Measurements from ENCODE around the gene DHX29.

Gene DHX29

GRCh38 chr5:55220433-55221185 lies 86.9 kb downstream of the DHX29 start:
- Mint-ChIP-seq H3K4me3 (peak overlapping the region; percentile 81), H3K9me3 (peaks cover 3 to 5% of the 10 kb centered on the region in 2 donors), H3K27ac (peak overlapping the region; percentile 80), H3K4me1 (peaks cover 16 to 41% of the 10 kb centered on the region in 2 donors), H3K36me3 (no peaks in the 10 kb centered on the region), H3K27me3 (peaks cover 61 to 78% of the 10 kb centered on the region in 2 donors)
- ATAC-seq (replicated peaks) (peak; percentile 27 to 64), DNase-seq (no peak)

GRCh38 chr5:55219770-55220169 lies 87.7 kb downstream of the DHX29 start:
- peaks cover 3 to 5% of the 10 kb centered on the region in 2 donors for H3K9me3 Mint-ChIP-seq
- H3K36me3 Mint-ChIP-seq = no peaks in the 10 kb centered on the region
- no peak overlapping the region for H3K27ac Mint-ChIP-seq
- ATAC-seq (replicated peaks) (no peak), DNase-seq (no peak)
- H3K27me3 Mint-ChIP-seq = peaks cover 57 to 75% of the 10 kb centered on the region in 2 donors
- peaks cover 16 to 41% of the 10 kb centered on the region in 2 donors for H3K4me1 Mint-ChIP-seq
- H3K4me3 Mint-ChIP-seq = peak overlapping the region in 1 of 2 donors; percentile 81

- peaks cover 15 to 35% of the 10 kb centered on the region in 2 donors for H3K4me1 Mint-ChIP-seq
- ATAC-seq (replicated peaks) (no peak), DNase-seq (no peak)
- H3K4me3 Mint-ChIP-seq = no peak overlapping the region
- H3K36me3 Mint-ChIP-seq = no peaks in the 10 kb centered on the region
- H3K27ac Mint-ChIP-seq = no peak overlapping the region
- peaks cover 3 to 5% of the 10 kb centered on the region in 2 donors for H3K9me3 Mint-ChIP-seq
- H3K27me3 Mint-ChIP-seq = peaks cover 49 to 67% of the 10 kb centered on the region in 2 donors
Observed at GRCh38 chr5:55218967-55219366, 88.5 kb downstream of the DHX29 start.

DNA sequence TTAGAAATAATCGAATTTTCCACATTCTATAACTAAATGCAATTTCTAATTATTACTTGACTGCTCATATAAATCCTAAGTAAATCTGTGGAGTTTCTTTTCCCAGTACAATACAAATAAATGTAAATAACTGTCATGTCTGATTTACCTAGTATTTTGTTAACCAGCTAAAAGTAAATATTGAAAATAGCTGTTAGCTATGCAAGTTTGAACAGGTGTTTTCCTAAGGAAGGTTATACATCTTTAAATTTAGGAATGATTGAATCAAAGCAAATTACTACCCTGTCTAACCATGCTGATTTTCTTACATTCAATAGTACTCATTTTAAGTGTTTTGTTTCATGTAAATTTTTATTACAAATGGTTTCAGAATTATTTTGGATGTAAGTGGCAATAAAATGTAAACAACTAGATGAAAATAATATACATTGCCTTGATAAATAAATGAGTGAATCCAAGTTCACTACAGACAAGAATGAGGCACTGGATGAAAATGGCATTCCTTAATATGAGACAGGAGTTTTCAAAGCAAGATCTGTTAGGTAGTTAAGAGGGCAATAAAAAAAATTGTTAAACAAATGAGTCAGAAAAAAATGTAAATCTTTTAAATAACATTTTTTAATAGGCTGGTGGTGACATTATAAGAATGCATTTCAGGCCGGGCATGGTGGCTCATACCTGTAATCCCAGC lies 96.2 kb downstream of the DHX29 start:
- no peaks in the 10 kb centered on the region for H3K36me3 Mint-ChIP-seq

More for the DNA sequence above, 96.2 kb downstream of the DHX29 start:
- peaks cover 0 to 2% of the 10 kb centered on the region in 2 donors for H3K4me1 Mint-ChIP-seq
- no peak overlapping the region for H3K4me3 Mint-ChIP-seq
- H3K27ac Mint-ChIP-seq = no peak overlapping the region
- no peak for DNase-seq
- H3K27me3 Mint-ChIP-seq = peaks cover 19 to 35% of the 10 kb centered on the region in 2 donors
- no peaks in the 10 kb centered on the region for H3K9me3 Mint-ChIP-seq
- no peak for ATAC-seq (replicated peaks)

Measured in stimulated activated naive B cell treated with anti-CD40 and anti-IgM and Interleukin-4, amounts not matched to agents 10 μg/mL and 1 μg/mL and 100 μg/mL, for 72 hours (primary cell).